DMS79 treated with DMSO at 0.1 percent for 48 hours (cell line): ENCODE data around the gene STAB1.
A peak's percentile ranks its signal among the peaks of the same experiment; 100 is the strongest.

Experiments used
- DNase-seq: peaks from one replicate; lab custom pipeline; 2025; lab: John Stamatoyannopoulos, UW

The STAB1 gene

GRCh38 chr3:52487050-52487787, 7.9 kb upstream of the STAB1 start:
- no peak for DNase-seq

GRCh38 chr3:52487788-52488691, 7.1 kb upstream of the STAB1 start:
- DNase-seq: no peak

- no peak for DNase-seq
These were observed 6.4 kb upstream of the STAB1 start for GRCh38 chr3:52488746-52489145.

- DNase-seq: no peak
These were observed 5.7 kb upstream of the STAB1 start for GRCh38 chr3:52489453-52489852.

- no peak for DNase-seq
These were observed 4.9 kb upstream of the STAB1 start for GRCh38 chr3:52490035-52490938.

- no peak for DNase-seq
These were observed 4.1 kb upstream of the STAB1 start for GRCh38 chr3:52490939-52491526.

- DNase-seq: no peak
These were observed 3.1 kb upstream of the STAB1 start for GRCh38 chr3:52492059-52492458.

- DNase-seq: no peak
These were observed 1.7 kb upstream of the STAB1 start for GRCh38 chr3:52493232-52494017.

GRCh38 chr3:52494445-52494844, 693 bp upstream of the STAB1 start:
- peak; percentile 75 for DNase-seq

- no peak for DNase-seq
These were observed 852 bp downstream of the STAB1 start for GRCh38 chr3:52495777-52496602.

- DNase-seq: no peak
These were observed 3.3 kb downstream of the STAB1 start for GRCh38 chr3:52498137-52499054.

GRCh38 chr3:52501046-52501445, 5.9 kb downstream of the STAB1 start:
- DNase-seq: no peak

- DNase-seq: no peak
These were observed 6.9 kb downstream of the STAB1 start for GRCh38 chr3:52502001-52502400.

- no peak for DNase-seq
These were observed 7.7 kb downstream of the STAB1 start for GRCh38 chr3:52502808-52503350.

- no peak for DNase-seq
These were observed 8.8 kb downstream of the STAB1 start for GRCh38 chr3:52503788-52504424.

GRCh38 chr3:52504977-52505376, 9.8 kb downstream of the STAB1 start:
- no peak for DNase-seq

- DNase-seq: no peak
These were observed 11.3 kb downstream of the STAB1 start for GRCh38 chr3:52506266-52506966.

- DNase-seq: no peak
These were observed 12.2 kb downstream of the STAB1 start for GRCh38 chr3:52507359-52507758.
